ENCODE results near the gene ACACB.

ACACB gene

GRCh38 chr12:109264095-109264942 is 147.9 kb downstream of the ACACB start:
- Histone ChIP-seq H3K9ac (ENCODE audit: insufficient read length) (no peak overlapping the region), H3K36me3 (ENCODE audit: insufficient read depth, low read length) (peaks cover 12% of the 10 kb centered on the region; the same call in 1 of the 2 replicates), H3K4me3 (no peak overlapping the region), H3K9me3 (ENCODE audit: low read depth, low read length) (no peaks in the 10 kb centered on the region), H3K27ac (no peak overlapping the region)
- DNase-seq (ENCODE audit: low read depth, low spot score), result no peak
- no peak for TF ChIP-seq EZH2 (IDR thresholded peaks at IDR 0.05)
- no peak for TF ChIP-seq FOXP2 (optimal IDR thresholded peaks at IDR 0.05; ENCODE audit: control extremely low read depth, extremely low read length, insufficient read depth)
- TF ChIP-seq POLR2AphosphoS5 (IDR thresholded peaks at IDR 0.05; ENCODE audit: borderline replicate concordance, low read depth, low read length), result no peak

- Histone ChIP-seq H3K4me3 (no peak overlapping the region), H3K9ac (ENCODE audit: insufficient read length) (no peak overlapping the region), H3K27ac (no peak overlapping the region), H3K36me3 (ENCODE audit: insufficient read depth, low read length) (peaks cover 12% of the 10 kb centered on the region; the same call in 1 of the 2 replicates), H3K9me3 (ENCODE audit: low read depth, low read length) (no peaks in the 10 kb centered on the region)
- DNase-seq (ENCODE audit: low read depth, low spot score), result no peak
- no peak for TF ChIP-seq FOXP2 (optimal IDR thresholded peaks at IDR 0.05; ENCODE audit: control extremely low read depth, extremely low read length, insufficient read depth)
- TF ChIP-seq POLR2AphosphoS5 (IDR thresholded peaks at IDR 0.05; ENCODE audit: borderline replicate concordance, low read depth, low read length), result no peak
- TF ChIP-seq EZH2 (IDR thresholded peaks at IDR 0.05), result no peak
Measured at GRCh38 chr12:109264943-109265650, 148.7 kb downstream of the ACACB start.

- Histone ChIP-seq H3K4me3 (no peak overlapping the region), H3K9me3 (ENCODE audit: low read depth, low read length) (no peaks in the 10 kb centered on the region), H3K36me3 (ENCODE audit: insufficient read depth, low read length) (peaks cover 12% of the 10 kb centered on the region; the same call in 1 of the 2 replicates), H3K27ac (no peak overlapping the region), H3K9ac (ENCODE audit: insufficient read length) (no peak overlapping the region)
- DNase-seq (ENCODE audit: low read depth, low spot score), result no peak
- TF ChIP-seq FOXP2 (optimal IDR thresholded peaks at IDR 0.05; ENCODE audit: control extremely low read depth, extremely low read length, insufficient read depth), result no peak
- TF ChIP-seq EZH2 (IDR thresholded peaks at IDR 0.05), result no peak
- no peak for TF ChIP-seq POLR2AphosphoS5 (IDR thresholded peaks at IDR 0.05; ENCODE audit: borderline replicate concordance, low read depth, low read length)
Measured at GRCh38 chr12:109266106-109266879, 149.9 kb downstream of the ACACB start.

- TF ChIP-seq POLR2AphosphoS5 (IDR thresholded peaks at IDR 0.05; ENCODE audit: borderline replicate concordance, low read depth, low read length) (no peak), EZH2 (IDR thresholded peaks at IDR 0.05) (no peak), FOXP2 (optimal IDR thresholded peaks at IDR 0.05; ENCODE audit: control extremely low read depth, extremely low read length, insufficient read depth) (no peak)
- Histone ChIP-seq H3K36me3 (ENCODE audit: insufficient read depth, low read length) (peaks cover 12% of the 10 kb centered on the region; the same call in 1 of the 2 replicates), H3K4me3 (no peak overlapping the region), H3K9ac (ENCODE audit: insufficient read length) (no peak overlapping the region), H3K9me3 (ENCODE audit: low read depth, low read length) (no peaks in the 10 kb centered on the region), H3K27ac (no peak overlapping the region)
- no peak for DNase-seq (ENCODE audit: low read depth, low spot score)
Measured at GRCh38 chr12:109267361-109267760, 151.0 kb downstream of the ACACB start.

- H3K9me3 ChIP-seq (ENCODE audit: low read depth, low read length), result no peaks in the 10 kb centered on the region
- DNase-seq (ENCODE audit: low read depth, low spot score), result no peak
- H3K27ac ChIP-seq, result no peak overlapping the region
- no peak overlapping the region for H3K9ac ChIP-seq (ENCODE audit: insufficient read length)
- no peak overlapping the region for H3K4me3 ChIP-seq
- TF ChIP-seq POLR2AphosphoS5 (IDR thresholded peaks at IDR 0.05; ENCODE audit: borderline replicate concordance, low read depth, low read length), result no peak
- no peak for TF ChIP-seq FOXP2 (optimal IDR thresholded peaks at IDR 0.05; ENCODE audit: control extremely low read depth, extremely low read length, insufficient read depth)
- H3K36me3 ChIP-seq (ENCODE audit: insufficient read depth, low read length), result peaks cover 12% of the 10 kb centered on the region; the same call in 1 of the 2 replicates
Measured at GRCh38 chr12:109268896-109269295, 152.5 kb downstream of the ACACB start.

GRCh38 chr12:109269428-109269827 is 153.0 kb downstream of the ACACB start:
- H3K27ac ChIP-seq, result no peak overlapping the region
- TF ChIP-seq POLR2AphosphoS5 (IDR thresholded peaks at IDR 0.05; ENCODE audit: borderline replicate concordance, low read depth, low read length), result no peak
- TF ChIP-seq FOXP2 (optimal IDR thresholded peaks at IDR 0.05; ENCODE audit: control extremely low read depth, extremely low read length, insufficient read depth), result no peak
- no peak for TF ChIP-seq EZH2 (IDR thresholded peaks at IDR 0.05)
- no peak for DNase-seq (ENCODE audit: low read depth, low spot score)
- H3K9me3 ChIP-seq (ENCODE audit: low read depth, low read length), result no peaks in the 10 kb centered on the region
- no peak overlapping the region for H3K4me3 ChIP-seq
- peaks cover 12% of the 10 kb centered on the region; the same call in 1 of the 2 replicates for H3K36me3 ChIP-seq (ENCODE audit: insufficient read depth, low read length)
- no peak overlapping the region for H3K9ac ChIP-seq (ENCODE audit: insufficient read length)

- Histone ChIP-seq H3K9me3 (ENCODE audit: low read depth, low read length) (no peaks in the 10 kb centered on the region), H3K9ac (ENCODE audit: insufficient read length) (no peak overlapping the region), H3K36me3 (ENCODE audit: insufficient read depth, low read length) (peaks cover 5% of the 10 kb centered on the region; the same call in 1 of the 2 replicates), H3K4me3 (no peak overlapping the region), H3K27ac (no peak overlapping the region)
- no peak for TF ChIP-seq EZH2 (IDR thresholded peaks at IDR 0.05)
- no peak for TF ChIP-seq FOXP2 (optimal IDR thresholded peaks at IDR 0.05; ENCODE audit: control extremely low read depth, extremely low read length, insufficient read depth)
- no peak for TF ChIP-seq POLR2AphosphoS5 (IDR thresholded peaks at IDR 0.05; ENCODE audit: borderline replicate concordance, low read depth, low read length)
- no peak for DNase-seq (ENCODE audit: low read depth, low spot score)
Measured at GRCh38 chr12:109270494-109270893, 154.1 kb downstream of the ACACB start.
